NCI-H2081 (cell line): ENCODE data around the gene FOXI1.

Experiments used
- DNase-seq, 2 experiments: peaks; one replicate each; lab custom pipeline; 2025; lab: John Stamatoyannopoulos, UW

The FOXI1 gene

DNA sequence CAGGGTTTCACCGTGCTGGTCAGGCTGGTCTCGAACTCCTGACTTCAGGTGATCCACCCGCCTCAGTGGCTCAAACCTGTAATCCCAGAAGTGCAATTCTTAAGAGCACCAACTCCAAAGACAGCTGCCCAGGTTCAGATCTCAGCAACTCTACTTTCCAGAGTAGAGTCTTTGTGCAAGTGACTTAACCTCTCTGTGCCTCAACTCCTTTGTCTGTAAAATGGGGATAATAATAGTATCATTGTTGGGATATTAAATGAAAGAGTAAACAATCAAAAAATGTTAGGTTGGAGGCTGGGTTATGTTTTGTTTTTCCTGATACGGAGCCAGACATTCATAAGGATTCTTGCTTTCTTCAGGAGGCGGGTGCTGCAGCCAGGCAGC is 45.0 kb downstream of the FOXI1 start:
- DNase-seq, result no peak

DNA sequence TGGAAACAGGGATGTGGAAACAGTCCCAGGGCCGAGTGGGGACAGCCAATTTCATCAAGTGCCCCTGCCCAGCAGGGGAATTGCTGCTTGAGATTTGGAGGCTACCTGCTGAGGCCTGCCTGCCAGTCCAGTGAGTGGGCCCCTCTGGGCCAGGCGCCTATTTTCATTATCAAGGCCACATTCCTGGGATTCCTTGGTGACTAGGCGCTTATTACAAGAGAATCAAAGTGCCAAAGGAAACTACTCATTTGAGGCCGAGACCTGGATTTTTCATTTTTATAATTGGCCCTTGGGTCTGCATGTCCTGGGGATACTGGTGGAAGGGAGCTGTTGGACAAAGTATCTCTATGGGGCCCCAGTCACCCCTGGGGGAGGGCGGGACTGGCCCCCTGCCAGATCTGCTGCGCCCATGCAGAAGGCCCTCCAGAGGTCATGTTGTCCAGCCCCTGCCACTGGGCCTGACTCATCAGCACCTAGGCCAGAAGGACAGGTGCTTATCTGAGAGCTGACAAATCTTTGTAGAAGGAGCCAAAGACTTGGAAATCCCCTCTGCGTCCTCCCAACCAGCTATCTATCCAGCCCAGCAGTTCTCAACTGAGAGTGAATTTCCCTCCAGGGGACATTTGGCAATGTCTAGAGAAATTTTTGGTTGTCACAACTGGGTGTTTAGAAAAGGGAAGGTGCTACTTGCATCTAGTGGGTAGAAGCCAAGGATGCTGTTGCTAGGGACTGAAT is 45.6 kb downstream of the FOXI1 start:
- no peak for DNase-seq

DNA sequence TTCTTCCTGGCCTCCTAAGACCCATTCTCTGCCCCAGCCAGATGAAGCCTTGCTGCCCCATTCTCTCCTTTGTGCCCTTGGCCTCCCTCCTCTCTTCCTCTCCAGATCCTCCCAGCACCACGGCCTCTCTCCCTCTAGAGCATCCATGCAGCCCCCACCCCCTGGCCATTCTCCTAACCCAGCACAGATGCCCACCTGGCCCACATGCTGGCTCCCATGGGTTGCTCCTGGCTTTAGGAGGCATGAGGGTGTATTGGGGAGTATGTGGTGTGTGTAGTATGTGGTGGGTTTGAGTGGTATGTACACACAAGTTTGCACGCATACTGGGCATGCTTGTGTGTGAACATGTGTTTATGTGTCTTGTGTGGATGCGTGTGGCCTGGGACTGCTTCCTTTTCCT is 47.1 kb downstream of the FOXI1 start:
- DNase-seq, result no peak

DNA sequence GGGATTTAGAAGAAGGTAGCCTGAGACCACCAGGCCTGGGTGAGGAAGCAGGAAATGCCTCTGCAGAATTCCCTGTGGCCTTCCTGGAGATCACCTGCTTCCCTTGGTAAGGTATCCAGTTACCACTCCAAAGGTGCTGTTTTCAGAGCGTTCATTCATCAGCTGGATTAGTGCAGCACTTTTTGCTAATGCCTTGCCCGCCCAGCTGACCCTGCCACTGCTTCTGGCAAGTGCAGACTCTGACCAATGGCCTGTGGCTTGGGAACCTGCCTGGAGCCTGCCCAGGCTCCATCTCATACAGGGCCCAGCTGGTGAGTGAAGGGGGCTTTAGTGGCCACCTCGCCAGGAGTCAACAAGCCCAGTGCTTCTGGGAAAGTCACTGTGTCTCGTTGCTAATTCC is 48.6 kb downstream of the FOXI1 start:
- no peak for DNase-seq

DNA sequence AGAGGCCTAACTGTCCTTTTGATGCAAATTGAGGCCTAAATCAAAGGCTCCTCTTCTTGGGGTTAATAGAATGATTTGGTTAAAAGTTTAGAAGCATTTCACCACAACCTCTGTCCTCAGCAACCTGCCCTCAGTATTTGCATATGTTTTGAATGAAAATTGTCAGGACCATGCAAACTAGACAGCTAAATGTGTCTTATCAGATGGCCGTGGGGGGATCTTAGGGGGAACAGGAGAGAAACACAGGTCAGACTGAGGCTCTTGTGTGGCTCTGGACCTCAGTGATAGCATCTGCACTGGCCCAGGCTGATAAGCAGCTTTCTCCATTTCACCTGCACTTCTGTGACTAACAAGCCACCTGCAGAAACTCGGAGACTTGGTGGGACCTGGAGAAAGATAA is 49.0 kb downstream of the FOXI1 start:
- no peak for DNase-seq

DNA sequence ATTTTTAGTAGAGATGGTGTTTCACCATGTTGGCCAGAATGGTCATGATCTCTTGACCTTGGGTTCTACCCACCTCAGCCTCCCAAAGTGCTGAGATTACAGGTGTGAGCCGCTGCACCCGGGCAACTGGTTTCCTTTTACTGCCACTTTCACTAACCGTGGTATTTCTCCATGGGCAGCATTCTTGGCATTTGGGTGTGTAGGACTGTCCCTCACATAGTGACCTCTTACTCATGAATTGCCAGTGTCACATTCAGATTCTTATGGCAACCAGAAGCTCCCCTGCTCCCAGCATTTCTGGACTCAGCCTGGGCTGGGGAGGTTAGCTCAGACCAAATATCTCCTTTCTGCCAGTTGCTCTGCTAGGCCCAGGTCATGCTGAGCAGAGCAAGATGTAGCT is 50.1 kb downstream of the FOXI1 start:
- no peak for DNase-seq

- no peak for DNase-seq
Observed at GRCh38 chr5:170159101-170159698, 53.5 kb downstream of the FOXI1 start.
